ENCODE results near the gene FOXL3. TPM values are rescaled to one million over a fixed set of nuclear protein-coding genes. Genes with fewer than 3 reads are reported as not detected.

Gene FOXL3
- total and polyA plus RNA-seq, 4 donors: not detected

GRCh38 chr7:302054-302992 is 12.4 kb downstream of the FOXL3 start (continued):
- TF ChIP-seq ZBTB33 (IDR thresholded peaks at IDR 0.05): no peak
- TF ChIP-seq CTCF (IDR thresholded peaks at IDR 0.05; ENCODE audit: low read depth, low read length, missing input control): no peak

- no peak for DNase-seq (ENCODE audit: low spot score)
These were observed 13.5 kb downstream of the FOXL3 start for GRCh38 chr7:303425-303824.

More at GRCh38 chr7:303425-303824, 13.5 kb downstream of the FOXL3 start:
- H3K36me3 ChIP-seq (ENCODE audit: control insufficient read depth in 4 of 4, insufficient read depth in 3 of 4, low read depth in 1 of 4, low read length in 3 of 4): no peaks in the 10 kb centered on the region
- no peaks in the 10 kb centered on the region for H3K9me3 ChIP-seq (ENCODE audit: control insufficient read depth in 4 of 4, low read length in 3 of 4)
- H3K9ac ChIP-seq (ENCODE audit: low read depth in 1 of 2, low read length in 2 of 2): no peak overlapping the region
- no peak for TF ChIP-seq TAF1 (conservative IDR thresholded peaks at IDR 0.05)
- TF ChIP-seq SP1 (IDR thresholded peaks at IDR 0.05): no peak
- TF ChIP-seq ATF3 (IDR thresholded peaks at IDR 0.05): no peak
- no peak for TF ChIP-seq FOXA1 (IDR thresholded peaks at IDR 0.05)
- no peak for TF ChIP-seq ZBTB33 (IDR thresholded peaks at IDR 0.05)
- TF ChIP-seq REST (IDR thresholded peaks at IDR 0.05): no peak
- no peak for TF ChIP-seq YY1 (IDR thresholded peaks at IDR 0.05)
- no peak for TF ChIP-seq GABPA (IDR thresholded peaks at IDR 0.05 in 1 of 2, conservative IDR thresholded peaks at IDR 0.05 in 1 of 2)
- no peak for TF ChIP-seq NR2F2 (IDR thresholded peaks at IDR 0.05)
- H3K4me3 ChIP-seq (ENCODE audit: low read depth in 1 of 3, low read length in 3 of 3): no peak overlapping the region
- no peaks in the 10 kb centered on the region for H3K27me3 ChIP-seq (ENCODE audit: control insufficient read depth in 4 of 4, insufficient read depth in 4 of 4, low read length in 3 of 4)
- H3K4me1 ChIP-seq (ENCODE audit: control insufficient read depth in 4 of 4, insufficient read depth in 4 of 4, low read length in 3 of 4): no peaks in the 10 kb centered on the region
- 92% methylated on average over 11 of the region's 11 CpGs for WGBS
- H3K27ac ChIP-seq (ENCODE audit: low read depth in 1 of 2, low read length in 2 of 2): no peak overlapping the region

All from liver (tissue), 9 donors.